ENCODE results near the gene ACTL7B.

Gene ACTL7B

GRCh38 chr9:108813951-108814601, 41.7 kb downstream of the ACTL7B start:
- Histone ChIP-seq H3K79me2 (ENCODE audit: control insufficient read depth, low read length) (no peaks in the 10 kb centered on the region), H3K4me3 (ENCODE audit: low read length) (no peak overlapping the region), H3K4me2 (ENCODE audit: low read length) (no peak overlapping the region), H4K20me1 (ENCODE audit: control insufficient read depth, insufficient read depth, low read depth, low read length) (no peaks in the 10 kb centered on the region), H3K9me3 (ENCODE audit: control insufficient read depth, insufficient read depth, low read length) (no peaks in the 10 kb centered on the region), H3K27me3 (ENCODE audit: control insufficient read depth, low read length) (peaks cover 5% of the 10 kb centered on the region; the same call in 1 of the 2 replicates), H3K36me3 (ENCODE audit: control insufficient read depth, low read length) (no peaks in the 10 kb centered on the region), H3K4me1 (ENCODE audit: control insufficient read depth, low read length) (no peaks in the 10 kb centered on the region), H3K27ac (ENCODE audit: low read depth, low read length) (no peak overlapping the region), H3F3A (ENCODE audit: control insufficient read depth, insufficient read depth) (no peaks in the 10 kb centered on the region), H3K9me2 (replicated peaks; ENCODE audit: control insufficient read depth, low read length) (no peaks in the 10 kb centered on the region)
- TF ChIP-seq EZH2phosphoT487 (IDR thresholded peaks at IDR 0.05; ENCODE audit: borderline replicate concordance, low read length): no peak
- TF ChIP-seq, protein P1, sequence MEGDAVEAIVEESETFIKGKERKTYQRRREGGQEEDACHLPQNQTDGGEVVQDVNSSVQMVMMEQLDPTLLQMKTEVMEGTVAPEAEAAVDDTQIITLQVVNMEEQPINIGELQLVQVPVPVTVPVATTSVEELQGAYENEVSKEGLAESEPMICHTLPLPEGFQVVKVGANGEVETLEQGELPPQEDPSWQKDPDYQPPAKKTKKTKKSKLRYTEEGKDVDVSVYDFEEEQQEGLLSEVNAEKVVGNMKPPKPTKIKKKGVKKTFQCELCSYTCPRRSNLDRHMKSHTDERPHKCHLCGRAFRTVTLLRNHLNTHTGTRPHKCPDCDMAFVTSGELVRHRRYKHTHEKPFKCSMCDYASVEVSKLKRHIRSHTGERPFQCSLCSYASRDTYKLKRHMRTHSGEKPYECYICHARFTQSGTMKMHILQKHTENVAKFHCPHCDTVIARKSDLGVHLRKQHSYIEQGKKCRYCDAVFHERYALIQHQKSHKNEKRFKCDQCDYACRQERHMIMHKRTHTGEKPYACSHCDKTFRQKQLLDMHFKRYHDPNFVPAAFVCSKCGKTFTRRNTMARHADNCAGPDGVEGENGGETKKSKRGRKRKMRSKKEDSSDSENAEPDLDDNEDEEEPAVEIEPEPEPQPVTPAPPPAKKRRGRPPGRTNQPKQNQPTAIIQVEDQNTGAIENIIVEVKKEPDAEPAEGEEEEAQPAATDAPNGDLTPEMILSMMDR (IDR thresholded peaks at IDR 0.05; ENCODE audit: low read depth, low read length, poor library complexity, severe bottlenecking): no peak

GRCh38 chr9:108812396-108813025, 43.3 kb downstream of the ACTL7B start:
- peaks cover 5% of the 10 kb centered on the region; the same call in 1 of the 2 replicates for H3K27me3 ChIP-seq (ENCODE audit: control insufficient read depth, low read length)
- no peaks in the 10 kb centered on the region for H3K79me2 ChIP-seq (ENCODE audit: control insufficient read depth, low read length)
- no peak overlapping the region for H3K4me3 ChIP-seq (ENCODE audit: low read length)
- H4K20me1 ChIP-seq (ENCODE audit: control insufficient read depth, insufficient read depth, low read depth, low read length): no peaks in the 10 kb centered on the region
- no peak overlapping the region for H3K27ac ChIP-seq (ENCODE audit: low read depth, low read length)
- no peaks in the 10 kb centered on the region for H3K36me3 ChIP-seq (ENCODE audit: control insufficient read depth, low read length)
- no peaks in the 10 kb centered on the region for H3K9me2 ChIP-seq (replicated peaks; ENCODE audit: control insufficient read depth, low read length)
- no peaks in the 10 kb centered on the region for H3F3A ChIP-seq (ENCODE audit: control insufficient read depth, insufficient read depth)
- no peak for TF ChIP-seq EZH2phosphoT487 (IDR thresholded peaks at IDR 0.05; ENCODE audit: borderline replicate concordance, low read length)
- TF ChIP-seq, protein P1 (IDR thresholded peaks at IDR 0.05; ENCODE audit: low read depth, low read length, poor library complexity, severe bottlenecking): no peak
- H3K4me2 ChIP-seq (ENCODE audit: low read length): no peak overlapping the region
- H3K4me1 ChIP-seq (ENCODE audit: control insufficient read depth, low read length): no peaks in the 10 kb centered on the region
- no peaks in the 10 kb centered on the region for H3K9me3 ChIP-seq (ENCODE audit: control insufficient read depth, insufficient read depth, low read length)

- H3K27ac ChIP-seq (ENCODE audit: low read depth, low read length): no peak overlapping the region
- H3K27me3 ChIP-seq (ENCODE audit: control insufficient read depth, low read length): peaks cover 5% of the 10 kb centered on the region; the same call in 1 of the 2 replicates
- H4K20me1 ChIP-seq (ENCODE audit: control insufficient read depth, insufficient read depth, low read depth, low read length): no peaks in the 10 kb centered on the region
- no peaks in the 10 kb centered on the region for H3F3A ChIP-seq (ENCODE audit: control insufficient read depth, insufficient read depth)
- no peaks in the 10 kb centered on the region for H3K36me3 ChIP-seq (ENCODE audit: control insufficient read depth, low read length)
- H3K79me2 ChIP-seq (ENCODE audit: control insufficient read depth, low read length): no peaks in the 10 kb centered on the region
- H3K9me3 ChIP-seq (ENCODE audit: control insufficient read depth, insufficient read depth, low read length): no peaks in the 10 kb centered on the region
- no peaks in the 10 kb centered on the region for H3K9me2 ChIP-seq (replicated peaks; ENCODE audit: control insufficient read depth, low read length)
- no peak overlapping the region for H3K4me2 ChIP-seq (ENCODE audit: low read length)
- no peak overlapping the region for H3K4me3 ChIP-seq (ENCODE audit: low read length)
- H3K4me1 ChIP-seq (ENCODE audit: control insufficient read depth, low read length): no peaks in the 10 kb centered on the region
- TF ChIP-seq, protein P1 (IDR thresholded peaks at IDR 0.05; ENCODE audit: low read depth, low read length, poor library complexity, severe bottlenecking): no peak
- TF ChIP-seq EZH2phosphoT487 (IDR thresholded peaks at IDR 0.05; ENCODE audit: borderline replicate concordance, low read length): no peak
These were observed 43.8 kb downstream of the ACTL7B start for GRCh38 chr9:108811944-108812343.
